A673 (cell line): ENCODE measurements around the gene GMIP. TPM values are rescaled to one million over a fixed set of nuclear protein-coding genes. Genes with fewer than 3 reads are reported as not detected.

Experiments
- BruUV-seq: library from RNA; stranded (reverse); fragments of 400-500 nt; replicated peaks from 2 replicates; lab custom pipeline; 2021; lab: Mats Ljungman, UMichigan
- CTCF ChIA-PET: fragments of 300-600 bp; sonication (Branson Sonifier 250); formaldehyde crosslinking; loops from one replicate; lab custom pipeline; 2022; ENCODE audit warnings: antibody characterized with exemption; lab: Charles Lee
- POLR2A ChIA-PET: fragments of 300-600 bp; sonication (Branson Sonifier 250); formaldehyde crosslinking; loops from one replicate; lab custom pipeline; 2022; ENCODE audit warnings: antibody characterized with exemption; ENCODE audit not compliant: low non-redundant PET; lab: Charles Lee
- DNase-seq: peaks from one replicate; pipeline ENCODE4 v3.0.0-alpha.2; 2015; ENCODE audit warnings: low spot score
- H3K27ac ChIP-seq: fragments of 200-600 bp; sonication (generic); 2 replicates; pipeline ENCODE4 v1.5.1; 2016; ENCODE audit warnings: mixed run types, low read depth, mild to moderate bottlenecking, mixed read lengths, antibody characterized with exemption, low read length; ENCODE audit not compliant: poor library complexity, severe bottlenecking
- H3K27me3 ChIP-seq: fragments of 200-600 bp; sonication (generic); replicated peaks from 2 replicates; pipeline ENCODE4 v1.6.1; 2017; ENCODE audit warnings: mixed run types, low read depth, mild to moderate bottlenecking, mixed read lengths, antibody characterized with exemption, low read length; ENCODE audit not compliant: insufficient read depth, poor library complexity
- H3K36me3 ChIP-seq: fragments of 200-600 bp; sonication (generic); 2 replicates; pipeline ENCODE4 v1.6.1; 2016; ENCODE audit warnings: mixed run types, mild to moderate bottlenecking, mixed read lengths, antibody characterized with exemption, low read length; ENCODE audit not compliant: insufficient read depth, poor library complexity, severe bottlenecking
- H3K4me1 ChIP-seq: fragments of 200-600 bp; sonication (generic); 2 replicates; pipeline ENCODE4 v1.6.1; 2017; ENCODE audit warnings: mixed run types, mild to moderate bottlenecking, mixed read lengths, antibody characterized with exemption, low read length; ENCODE audit not compliant: insufficient read depth, poor library complexity, severe bottlenecking
- H3K4me3 ChIP-seq: fragments of 200-600 bp; sonication (generic); 2 replicates; pipeline ENCODE4 v1.5.1; 2016; ENCODE audit warnings: low read depth, mixed run types, mild to moderate bottlenecking, mixed read lengths, low read length; ENCODE audit not compliant: poor library complexity, severe bottlenecking
- H3K9me3 ChIP-seq: fragments of 200-600 bp; sonication (generic); 2 replicates; pipeline ENCODE4 v1.6.1; 2016; ENCODE audit warnings: mixed run types, low read depth, mild to moderate bottlenecking, mixed read lengths, antibody characterized with exemption, low read length; ENCODE audit not compliant: poor library complexity, severe bottlenecking
- CTCF ChIP-seq: fragments of 300-800, 200-600 bp; sonication (generic); conservative IDR thresholded peaks from 2 replicates; pipeline ENCODE4 v1.5.1; 2017; ENCODE audit warnings: low read depth, mild to moderate bottlenecking, antibody characterized with exemption, low read length, moderate library complexity, mixed read lengths
- EZH2 ChIP-seq: fragments of 200-600 bp; sonication (generic); IDR thresholded peaks from 2 replicates; pipeline ENCODE4 v1.6.1; 2017; ENCODE audit warnings: borderline replicate concordance, low read depth, mild to moderate bottlenecking, mixed read lengths, antibody characterized with exemption, low read length; ENCODE audit not compliant: poor library complexity, severe bottlenecking
- intact Hi-C: fragments of 100-400 bp; cut with micrococcal nuclease; formaldehyde crosslinking; loops from one replicate; pipeline ENCODE4 v1.10.0; 2022; ENCODE audit not compliant: unreplicated experiment
- total RNA-seq: library from RNA; stranded (reverse); gene quantifications from 2 replicates; pipeline ENCODE4 v1.2.3, GENCODE V29; 2021

The GMIP gene
- total RNA-seq, 1 experiment from 2014 or later, result 9.0 TPM

DNA sequence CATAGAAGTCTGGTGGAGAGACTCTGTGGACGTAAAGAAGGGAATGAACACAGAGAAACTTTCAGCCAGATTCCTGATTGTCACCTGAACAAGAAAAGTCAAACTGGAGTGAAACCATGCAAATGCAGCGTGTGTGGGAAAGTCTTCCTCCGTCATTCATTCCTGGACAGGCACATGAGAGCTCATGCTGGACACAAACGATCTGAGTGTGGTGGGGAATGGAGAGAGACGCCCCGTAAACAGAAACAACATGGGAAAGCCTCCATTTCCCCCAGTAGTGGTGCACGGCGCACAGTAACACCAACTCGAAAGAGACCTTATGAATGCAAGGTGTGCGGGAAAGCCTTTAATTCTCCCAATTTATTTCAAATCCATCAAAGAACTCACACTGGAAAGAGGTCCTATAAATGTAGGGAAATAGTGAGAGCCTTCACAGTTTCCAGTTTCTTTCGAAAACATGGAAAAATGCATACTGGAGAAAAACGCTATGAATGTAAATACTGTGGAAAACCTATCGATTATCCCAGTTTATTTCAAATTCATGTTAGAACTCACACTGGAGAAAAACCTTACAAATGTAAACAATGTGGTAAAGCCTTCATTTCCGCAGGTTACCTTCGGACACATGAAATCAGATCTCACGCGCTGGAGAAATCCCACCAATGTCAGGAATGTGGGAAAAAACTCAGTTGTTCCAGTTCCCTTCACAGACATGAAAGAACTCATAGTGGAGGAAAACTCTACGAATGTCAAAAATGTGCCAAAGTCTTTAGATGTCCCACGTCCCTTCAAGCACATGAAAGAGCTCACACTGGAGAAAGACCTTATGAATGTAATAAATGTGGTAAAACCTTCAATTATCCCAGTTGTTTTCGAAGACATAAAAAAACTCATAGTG lies 36.0 kb upstream of the GMIP start:
- Histone ChIP-seq H3K27me3 (no peaks in the 10 kb centered on the region), H3K27ac (no peak overlapping the region), H3K36me3 (peaks cover 34% of the 10 kb centered on the region), H3K9me3 (peaks cover 28% of the 10 kb centered on the region), H3K4me3 (no peak overlapping the region), H3K4me1 (no peaks in the 10 kb centered on the region)
- TF ChIP-seq EZH2, result no peak
- no peak for TF ChIP-seq CTCF
- no peak for DNase-seq
- CTCF ChIA-PET, result no interaction called here
- TSS peak; percentile 8 for BruUV-seq
- POLR2A ChIA-PET, result no interaction called here
- intact Hi-C loops, result no loop called here

DNA sequence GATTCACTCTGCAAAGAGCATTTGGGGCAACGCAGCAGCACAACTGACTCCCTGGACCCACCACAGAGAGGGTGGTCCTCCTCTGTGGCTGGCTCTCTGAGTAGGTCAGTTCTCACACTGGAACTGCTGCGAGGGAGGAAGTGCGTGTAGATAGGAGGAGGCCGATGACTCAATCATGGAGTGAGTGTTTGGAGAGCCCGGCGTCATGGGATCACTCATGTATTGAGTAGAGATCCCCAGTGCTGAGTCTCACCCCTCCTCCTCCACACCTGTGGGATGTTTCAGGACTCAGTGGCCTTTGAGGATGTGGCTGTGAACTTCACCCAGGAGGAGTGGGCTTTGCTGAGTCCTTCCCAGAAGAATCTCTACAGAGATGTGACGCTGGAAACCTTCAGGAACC lies 34.1 kb upstream of the GMIP start:
- DNase-seq, result no peak
- intact Hi-C loops, result no loop called here
- Histone ChIP-seq H3K9me3 (peaks cover 28% of the 10 kb centered on the region), H3K4me3 (no peak overlapping the region), H3K27ac (no peak overlapping the region), H3K4me1 (no peaks in the 10 kb centered on the region), H3K36me3 (peaks cover 40% of the 10 kb centered on the region), H3K27me3 (no peaks in the 10 kb centered on the region)
- BruUV-seq, result no TSS peak
- POLR2A ChIA-PET, result no interaction called here
- TF ChIP-seq CTCF (no peak), EZH2 (no peak)
- CTCF ChIA-PET, result no interaction called here

GRCh38 chr19:19674315-19674714 lies 30.9 kb upstream of the GMIP start:
- ChIA-PET POLR2A (no interaction called here), CTCF (no interaction called here)
- BruUV-seq, result no TSS peak
- Histone ChIP-seq H3K4me1 (peaks cover 7% of the 10 kb centered on the region), H3K36me3 (peaks cover 32% of the 10 kb centered on the region), H3K27me3 (no peaks in the 10 kb centered on the region), H3K9me3 (peaks cover 14% of the 10 kb centered on the region), H3K27ac (no peak overlapping the region), H3K4me3 (no peak overlapping the region)
- DNase-seq, result no peak
- TF ChIP-seq EZH2 (no peak), CTCF (no peak)
- intact Hi-C loops, result no loop called here
